Measurements from ENCODE around the gene RAB34.

DNA sequence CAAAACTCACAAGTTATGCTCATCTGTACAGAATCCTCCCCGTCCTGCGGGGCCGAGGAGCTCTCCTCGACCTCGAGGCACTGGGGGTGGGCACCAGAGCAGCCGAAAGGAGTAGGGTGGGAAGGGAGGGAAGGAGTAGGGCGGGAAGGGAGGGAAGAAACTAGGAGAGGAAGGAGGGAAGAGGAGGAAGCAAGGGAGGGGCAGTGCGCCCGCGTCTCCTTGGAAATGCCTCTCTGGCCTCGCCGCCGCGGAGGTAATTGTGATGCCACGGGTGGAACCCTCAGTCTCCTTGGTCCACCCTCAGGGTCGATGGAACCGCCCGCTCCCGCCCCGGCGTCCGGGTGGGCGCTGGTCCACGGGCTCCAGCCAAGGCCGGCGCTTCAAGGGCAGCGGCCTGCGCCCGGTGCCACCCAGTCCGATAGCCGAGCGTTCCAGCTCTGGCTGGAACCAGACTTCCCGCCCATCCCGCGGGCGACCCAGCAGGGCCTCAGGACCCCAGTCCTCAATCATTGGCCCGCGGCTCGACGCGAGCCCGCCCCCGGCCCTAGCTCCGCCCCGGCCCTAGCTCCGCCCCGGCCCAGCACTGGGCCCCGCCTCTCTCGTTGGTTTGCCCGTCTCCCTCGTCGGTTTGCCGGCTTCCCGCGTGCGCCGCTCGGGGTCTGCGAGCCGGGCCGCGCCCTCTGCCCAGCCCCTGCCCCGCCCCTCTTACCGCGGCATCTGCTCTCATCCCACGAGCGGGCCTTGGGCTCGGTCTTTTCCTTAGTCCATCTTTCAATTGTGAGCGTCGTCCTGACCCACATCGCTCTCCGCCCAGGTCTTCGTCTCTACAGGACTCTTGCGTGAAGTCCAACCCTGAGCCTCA, 6.6 kb downstream of the RAB34 start:
- no peak for TF ChIP-seq EZH2phosphoT487 (IDR thresholded peaks at IDR 0.05; ENCODE audit: insufficient read depth, low read depth)
- TF ChIP-seq EZH2 (IDR thresholded peaks at IDR 0.05; ENCODE audit: insufficient read depth, poor library complexity, severe bottlenecking), result no peak
